Vagina (tissue), 2 donors: ENCODE results near the gene ASTN2.

Experiments used
- POLR2A ChIP-seq, 2 donors: fragments of 450-650 bp; IDR thresholded peaks; one replicate each; pipeline ENCODE4 v1.6.1; 2017; ENCODE audit warnings: antibody characterized with exemption in 2 of 2, mild to moderate bottlenecking in 2 of 2, moderate library complexity in 2 of 2
- POLR2AphosphoS5 ChIP-seq, 2 donors: sonication (generic); formaldehyde crosslinking; IDR thresholded peaks; one replicate each; pipeline ENCODE4 v1.9.0; 2017; ENCODE audit warnings: antibody characterized with exemption in 2 of 2, mild to moderate bottlenecking in 2 of 2, low read depth in 1 of 2; ENCODE audit not compliant: insufficient read depth in 1 of 2
- TF ChIP-seq, protein P1 (sequence below), 3 experiments: fragments of 450-650 bp in 2 of 3; fragments of 200-600 bp in 1 of 3; sonication (generic) in 1 of 3; IDR thresholded peaks; one replicate each; pipeline ENCODE4 v1.5.1; 2017 to 2019; ENCODE audit warnings: antibody characterized with exemption in 3 of 3, mild to moderate bottlenecking in 2 of 3, moderate library complexity in 2 of 3

DNA sequence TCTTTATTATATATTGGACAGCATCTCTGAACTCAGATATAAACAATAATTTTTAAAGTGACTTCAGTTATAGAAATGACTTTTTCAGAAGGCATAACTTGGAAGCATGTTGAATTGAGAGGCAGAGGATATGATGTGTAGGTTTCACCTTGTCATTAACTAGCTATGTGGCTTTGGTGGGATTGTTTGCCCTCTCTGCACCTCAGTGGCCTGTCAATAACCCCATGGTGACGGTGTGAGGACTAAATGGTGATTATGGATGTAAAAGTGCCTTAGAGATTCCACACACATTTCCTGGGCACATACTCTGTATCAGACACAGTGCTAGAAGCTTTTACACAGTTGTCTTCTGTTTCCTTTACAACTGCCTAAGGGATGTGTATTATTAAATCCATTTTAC is 962.6 kb downstream of the ASTN2 start:
- TF ChIP-seq, protein P1, sequence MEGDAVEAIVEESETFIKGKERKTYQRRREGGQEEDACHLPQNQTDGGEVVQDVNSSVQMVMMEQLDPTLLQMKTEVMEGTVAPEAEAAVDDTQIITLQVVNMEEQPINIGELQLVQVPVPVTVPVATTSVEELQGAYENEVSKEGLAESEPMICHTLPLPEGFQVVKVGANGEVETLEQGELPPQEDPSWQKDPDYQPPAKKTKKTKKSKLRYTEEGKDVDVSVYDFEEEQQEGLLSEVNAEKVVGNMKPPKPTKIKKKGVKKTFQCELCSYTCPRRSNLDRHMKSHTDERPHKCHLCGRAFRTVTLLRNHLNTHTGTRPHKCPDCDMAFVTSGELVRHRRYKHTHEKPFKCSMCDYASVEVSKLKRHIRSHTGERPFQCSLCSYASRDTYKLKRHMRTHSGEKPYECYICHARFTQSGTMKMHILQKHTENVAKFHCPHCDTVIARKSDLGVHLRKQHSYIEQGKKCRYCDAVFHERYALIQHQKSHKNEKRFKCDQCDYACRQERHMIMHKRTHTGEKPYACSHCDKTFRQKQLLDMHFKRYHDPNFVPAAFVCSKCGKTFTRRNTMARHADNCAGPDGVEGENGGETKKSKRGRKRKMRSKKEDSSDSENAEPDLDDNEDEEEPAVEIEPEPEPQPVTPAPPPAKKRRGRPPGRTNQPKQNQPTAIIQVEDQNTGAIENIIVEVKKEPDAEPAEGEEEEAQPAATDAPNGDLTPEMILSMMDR (IDR thresholded peaks at IDR 0.05) = no peak
- no peak for TF ChIP-seq POLR2A (IDR thresholded peaks at IDR 0.05)
- no peak for TF ChIP-seq POLR2AphosphoS5 (IDR thresholded peaks at IDR 0.05; ENCODE audit: insufficient read depth in 1 of 2, low read depth in 1 of 2)
